HG02852 (cell line): ENCODE measurements around the gene CPB2.

Source experiments
- ATAC-seq: cut with Tn5 transposase; IDR thresholded peaks from one replicate; pipeline ENCODE4 v1.9.1; 2021; ENCODE audit warnings: mild to moderate bottlenecking, moderate library complexity; ENCODE audit not compliant: unreplicated experiment

The CPB2 gene

DNA sequence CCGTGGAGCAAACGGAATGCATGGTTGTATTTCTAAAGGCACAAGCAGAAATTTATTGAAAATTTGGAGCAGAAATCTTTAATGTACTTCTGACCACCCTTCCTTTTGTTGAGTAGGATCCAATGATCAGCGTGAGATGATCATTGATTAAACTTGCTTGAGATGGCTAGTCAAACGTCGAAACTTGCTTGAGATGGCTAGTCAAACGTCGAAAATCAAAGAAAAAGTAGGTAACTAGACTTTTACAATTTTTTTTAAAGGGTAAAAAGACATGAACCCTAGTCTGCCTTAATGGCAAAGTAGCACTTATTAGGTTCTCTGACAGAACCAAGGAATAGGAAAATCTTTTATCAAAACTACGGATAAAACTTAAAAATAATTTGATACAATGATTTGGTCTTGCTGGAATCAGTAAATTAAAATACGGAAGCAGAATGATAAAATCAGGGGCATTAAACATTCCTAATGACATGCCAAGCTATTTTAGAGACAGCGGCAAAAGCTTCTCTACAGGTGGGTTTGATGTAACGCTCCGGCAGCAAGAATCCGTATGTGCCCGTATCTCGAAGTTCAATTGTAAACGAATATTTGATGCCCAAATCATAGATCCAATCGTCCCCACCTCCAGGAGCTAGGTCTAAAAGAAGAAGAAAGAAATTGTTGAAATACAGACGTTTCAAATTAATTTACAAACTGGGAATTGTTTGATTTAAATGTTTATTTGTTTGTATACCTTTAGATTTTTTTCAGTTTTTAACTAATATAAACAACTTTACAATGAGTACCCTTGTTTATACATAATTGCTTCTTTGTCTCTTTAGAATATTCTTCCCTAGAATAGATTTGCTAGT is 51.4 kb downstream of the CPB2 start:
- no peak for ATAC-seq

DNA sequence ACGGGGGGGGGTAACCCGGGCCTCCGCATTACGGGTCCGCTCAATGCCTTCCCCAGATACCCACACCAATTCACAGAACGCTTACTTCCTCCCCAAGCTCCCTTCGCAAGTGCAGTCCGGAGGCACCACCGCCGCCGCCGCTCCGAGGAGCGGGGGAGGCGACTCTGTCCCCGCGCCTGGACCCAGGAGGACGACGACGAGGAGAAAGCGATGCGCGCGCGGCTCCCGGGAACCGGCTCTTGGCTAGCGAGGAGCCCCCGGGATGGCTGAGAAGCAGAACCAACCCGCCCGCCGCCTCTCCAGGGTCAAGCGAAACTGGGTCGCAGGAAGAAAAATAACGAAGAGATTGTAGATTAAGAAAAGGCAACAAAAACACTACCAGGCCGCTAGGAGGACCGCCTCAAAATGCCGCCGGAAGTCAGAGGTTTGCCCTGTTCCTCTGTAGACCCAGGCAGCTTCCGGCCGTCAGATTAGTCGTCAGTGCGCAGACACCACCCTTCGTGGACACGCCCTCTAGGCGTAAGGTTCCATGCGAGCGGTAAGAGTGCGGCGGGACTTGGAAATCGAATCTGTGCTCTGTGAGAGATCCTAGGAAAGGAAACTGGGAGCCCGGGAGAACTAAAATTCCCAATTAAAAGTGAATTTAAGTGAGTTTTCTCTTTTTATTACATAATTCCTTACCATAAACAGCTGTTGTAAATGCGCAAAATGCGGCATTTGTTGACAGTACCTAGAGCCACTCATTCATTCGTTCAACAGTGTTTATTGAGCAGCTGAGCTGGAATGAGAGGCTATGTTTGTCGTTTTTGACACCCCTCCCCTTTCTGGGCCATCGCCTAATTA is 52.3 kb downstream of the CPB2 start, which contains the start of gene ZC3H13:
Gene ZC3H13 (minus strand): TSS at position 428 of the 843 bp plus-strand sequence. CDS start 7,239 bp downstream, outside the sequence.
- peak; percentile 99 for ATAC-seq

GRCh38 chr13:46051968-46052318 is 52.9 kb downstream of the CPB2 start:
- no peak for ATAC-seq

- ATAC-seq = no peak
Observed at GRCh38 chr13:46050771-46051170, 54.1 kb downstream of the CPB2 start.

- ATAC-seq = no peak
Observed at GRCh38 chr13:46045424-46045823, 59.4 kb downstream of the CPB2 start.

DNA sequence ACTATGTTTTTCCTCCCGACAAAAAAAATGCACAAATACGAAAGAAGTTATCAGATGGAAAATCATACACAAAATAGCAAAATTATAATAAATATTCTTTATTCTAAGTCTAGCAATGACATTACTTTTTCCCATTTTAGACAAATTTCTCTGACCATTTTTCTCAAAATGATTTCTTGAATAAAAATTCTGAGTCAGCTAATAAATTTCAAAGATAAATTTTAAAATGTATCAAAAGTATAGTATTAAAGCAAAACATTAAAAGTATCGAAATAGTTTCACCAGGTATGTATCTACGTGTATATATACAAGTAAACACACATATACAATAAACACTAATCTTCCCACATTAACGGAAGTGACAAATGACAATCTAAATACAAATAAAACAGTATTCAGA is 61.2 kb downstream of the CPB2 start:
- ATAC-seq = no peak

DNA sequence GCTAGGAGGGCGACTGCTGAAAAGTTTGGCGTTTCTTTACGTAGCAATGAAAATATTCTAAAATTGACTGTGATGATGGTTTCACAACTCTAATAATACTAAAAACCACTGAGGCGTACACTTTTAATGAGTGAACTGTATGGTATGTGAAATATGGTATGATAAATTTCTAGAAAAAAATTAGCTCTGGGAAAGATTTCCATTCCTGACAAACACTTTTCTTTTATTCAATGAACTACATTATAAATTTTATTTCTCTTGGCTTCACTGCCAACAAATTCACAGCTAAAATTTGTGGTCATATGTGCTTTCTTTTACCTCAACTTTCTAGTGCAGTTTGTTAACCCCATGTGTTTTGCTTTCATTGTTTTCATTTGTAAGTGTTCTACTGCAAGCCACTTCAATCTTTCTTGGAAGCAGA is 63.4 kb downstream of the CPB2 start:
- ATAC-seq = no peak

- ATAC-seq = no peak
Observed at GRCh38 chr13:46040763-46041162, 64.1 kb downstream of the CPB2 start.

- ATAC-seq = no peak
Observed at GRCh38 chr13:46039411-46040182, 65.2 kb downstream of the CPB2 start.

DNA sequence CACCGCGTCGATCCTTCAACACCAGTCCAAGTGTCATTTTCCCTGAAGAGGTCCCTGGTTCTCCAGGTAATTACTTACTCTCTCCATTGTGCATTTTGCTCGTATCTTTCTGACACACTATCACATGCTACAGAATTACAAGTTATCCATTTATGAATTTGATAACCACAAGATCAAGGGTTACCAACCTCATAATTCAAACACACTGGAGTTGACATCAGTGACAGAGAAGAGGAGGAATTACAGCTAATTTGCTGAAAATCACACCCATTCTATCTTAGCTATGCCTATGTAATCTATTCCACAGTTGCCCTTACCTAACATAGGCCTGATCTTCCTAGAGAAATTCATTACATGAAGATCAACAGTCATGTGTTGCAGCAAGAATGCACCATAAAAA is 66.5 kb downstream of the CPB2 start:
- no peak for ATAC-seq

GRCh38 chr13:46035066-46035465 is 69.8 kb downstream of the CPB2 start:
- no peak for ATAC-seq

DNA sequence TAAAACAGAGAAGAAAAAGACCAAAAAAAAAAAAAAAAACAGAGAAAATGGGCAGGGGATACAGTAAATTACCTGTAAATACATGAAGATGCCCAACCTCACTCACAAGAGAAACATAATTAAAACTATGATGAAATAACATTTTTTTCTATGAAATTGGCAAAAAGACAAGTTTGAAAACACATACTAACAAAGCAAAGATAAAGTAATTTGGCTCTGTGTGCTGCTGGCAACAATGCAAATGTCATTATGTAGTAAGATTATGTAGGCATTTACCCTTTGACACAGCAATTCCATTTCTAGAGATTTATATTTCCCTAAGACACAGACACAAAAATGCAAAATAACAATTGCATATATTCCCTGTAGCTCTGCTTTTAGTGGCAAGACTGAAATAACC is 72.5 kb downstream of the CPB2 start:
- ATAC-seq = no peak

- no peak for ATAC-seq
Observed at GRCh38 chr13:46031581-46032263, 73.1 kb downstream of the CPB2 start.

- no peak for ATAC-seq
Observed at GRCh38 chr13:46025157-46025556, 79.7 kb downstream of the CPB2 start.

GRCh38 chr13:46022481-46022880 is 82.4 kb downstream of the CPB2 start:
- ATAC-seq = no peak

GRCh38 chr13:46016216-46016615 is 88.6 kb downstream of the CPB2 start:
- ATAC-seq = no peak

GRCh38 chr13:46015366-46015765 is 89.5 kb downstream of the CPB2 start:
- no peak for ATAC-seq

DNA sequence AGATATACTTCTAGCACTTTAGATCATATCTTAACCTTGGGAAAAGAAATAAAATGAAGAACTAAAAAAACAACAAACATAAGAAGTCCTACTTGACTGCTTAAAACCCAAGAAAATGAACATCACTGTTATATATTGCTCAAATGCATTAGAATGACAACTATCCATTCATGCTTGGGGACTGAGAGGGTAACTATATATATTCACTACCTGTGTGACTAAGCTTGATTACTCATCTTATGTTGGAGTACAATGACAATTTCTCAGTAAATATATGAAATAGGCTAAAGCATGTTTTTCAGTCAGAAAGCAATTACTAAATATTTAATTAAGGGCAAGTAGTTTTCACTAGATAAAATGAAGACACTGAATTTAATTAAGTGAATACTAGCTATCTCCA is 92.4 kb downstream of the CPB2 start:
- ATAC-seq = no peak

- ATAC-seq = no peak
Observed at GRCh38 chr13:46010148-46010547, 94.7 kb downstream of the CPB2 start.

- ATAC-seq = no peak
Observed at GRCh38 chr13:46008631-46009030, 96.2 kb downstream of the CPB2 start.
